WTC11 (cell line): ENCODE data around the gene CIRBP. TPM values are rescaled to one million over a fixed set of nuclear protein-coding genes. Genes with fewer than 3 reads are reported as not detected.

ENCODE experiments used
- ATAC-seq: fragments of 200-7000 bp; cut with Tn5 transposase; 2 replicates; pipeline ENCODE4 v1.10.0; 2021; ENCODE audit warnings: mild to moderate bottlenecking, moderate library complexity
- CTCF ChIA-PET: fragments of 300-600 bp; sonication (Branson Sonifier 250); formaldehyde crosslinking; loops from one replicate; lab custom pipeline; 2021; ENCODE audit warnings: antibody characterized with exemption; lab: Charles Lee
- POLR2A ChIA-PET: fragments of 350-600 bp; sonication (Branson Sonifier 250); formaldehyde crosslinking; loops from one replicate; lab custom pipeline; 2021; ENCODE audit warnings: antibody characterized with exemption; lab: Charles Lee
- DNase-seq: peaks from one replicate; pipeline ENCODE4 v3.0.0; 2021; ENCODE audit warnings: low spot score
- H3K27ac Mint-ChIP-seq: 2 replicates; pipeline ENCODE4 v1.8.0; 2021; ENCODE audit warnings: mixed read lengths
- H3K27me3 Mint-ChIP-seq: 2 replicates; pipeline ENCODE4 v1.8.0; 2021; ENCODE audit warnings: low read depth, mild to moderate bottlenecking, moderate library complexity, mixed read lengths
- H3K36me3 Mint-ChIP-seq: 2 replicates; pipeline ENCODE4 v1.8.0; 2021; ENCODE audit warnings: mixed read lengths
- H3K4me1 Mint-ChIP-seq: 2 replicates; pipeline ENCODE4 v1.8.0; 2022; ENCODE audit warnings: mixed read lengths
- H3K4me3 Mint-ChIP-seq: 2 replicates; pipeline ENCODE4 v1.8.0; 2021; ENCODE audit warnings: mild to moderate bottlenecking, moderate library complexity, mixed read lengths
- H3K9me3 Mint-ChIP-seq: 2 replicates; pipeline ENCODE4 v1.8.0; 2021; ENCODE audit warnings: mixed read lengths
- ATF2 ChIP-seq: sonication (generic); formaldehyde crosslinking; IDR thresholded peaks from 2 replicates; pipeline ENCODE4 v1.8.1; 2022; ENCODE audit warnings: low read depth, missing genetic modification reagents, borderline replicate concordance
- ATF3 ChIP-seq: sonication (generic); formaldehyde crosslinking; conservative IDR thresholded peaks from 2 replicates; pipeline ENCODE4 v1.8.1; 2022; ENCODE audit warnings: mild to moderate bottlenecking, missing genetic modification reagents
- CBFB ChIP-seq: sonication (generic); formaldehyde crosslinking; IDR thresholded peaks from 2 replicates; pipeline ENCODE4 v1.8.1; 2022; ENCODE audit warnings: mild to moderate bottlenecking, low read depth, missing genetic modification reagents
- ESRRA ChIP-seq: sonication (generic); formaldehyde crosslinking; IDR thresholded peaks from 2 replicates; pipeline ENCODE4 v1.8.1; 2022; ENCODE audit warnings: mild to moderate bottlenecking, missing genetic modification reagents, borderline replicate concordance
- ETV6 ChIP-seq: sonication (generic); formaldehyde crosslinking; IDR thresholded peaks from 2 replicates; pipeline ENCODE4 v1.8.1; 2022; ENCODE audit warnings: mild to moderate bottlenecking, missing genetic modification reagents
- FOXP4 ChIP-seq: sonication (generic); formaldehyde crosslinking; IDR thresholded peaks from 2 replicates; pipeline ENCODE4 v1.8.0; 2022; ENCODE audit warnings: mild to moderate bottlenecking, missing genetic modification reagents
- GABPB1 ChIP-seq: sonication (generic); formaldehyde crosslinking; IDR thresholded peaks from 2 replicates; pipeline ENCODE4 v1.8.1; 2023; ENCODE audit warnings: mild to moderate bottlenecking, missing genetic modification reagents
- GTF2I ChIP-seq: fragments of 250-450 bp; sonication (Bioruptor Pico); conservative IDR thresholded peaks from 2 replicates; pipeline ENCODE4 v1.4.0; 2021; ENCODE audit warnings: mild to moderate bottlenecking
- JAZF1 ChIP-seq: fragments of 250-450 bp; sonication (Bioruptor Pico); IDR thresholded peaks from 2 replicates; pipeline ENCODE4 v1.9.0; 2021; ENCODE audit warnings: moderate library complexity, mild to moderate bottlenecking, inconsistent platforms
- JUN ChIP-seq: sonication (generic); formaldehyde crosslinking; IDR thresholded peaks from 2 replicates; pipeline ENCODE4 v1.8.0; 2023; ENCODE audit warnings: mild to moderate bottlenecking, missing genetic modification reagents
- MXD4 ChIP-seq: fragments of 250-450 bp; sonication (Bioruptor Pico); IDR thresholded peaks from 2 replicates; pipeline ENCODE4 v1.8.0; 2021; ENCODE audit warnings: mild to moderate bottlenecking, moderate library complexity, borderline replicate concordance
- NR2C2 ChIP-seq: sonication (generic); formaldehyde crosslinking; IDR thresholded peaks from 2 replicates; pipeline ENCODE4 v1.8.0; 2022; ENCODE audit warnings: mild to moderate bottlenecking, missing genetic modification reagents
- NR3C1 ChIP-seq: sonication (generic); formaldehyde crosslinking; conservative IDR thresholded peaks from 2 replicates; pipeline ENCODE4 v1.8.1; 2023; ENCODE audit warnings: low read depth, mild to moderate bottlenecking, missing genetic modification reagents
- OVOL2 ChIP-seq: fragments of 250-450 bp; sonication (Bioruptor Pico); IDR thresholded peaks from 2 replicates; pipeline ENCODE4 v1.9.0; 2021; ENCODE audit warnings: mild to moderate bottlenecking, borderline replicate concordance
- PRRX2 ChIP-seq: fragments of 250-450 bp; sonication (Bioruptor Pico); IDR thresholded peaks from 2 replicates; pipeline ENCODE4 v1.8.0; 2021; ENCODE audit warnings: mild to moderate bottlenecking
- SMAD3 ChIP-seq: sonication (generic); formaldehyde crosslinking; IDR thresholded peaks from 2 replicates; pipeline ENCODE4 v1.8.0; 2022; ENCODE audit warnings: missing genetic modification reagents, mild to moderate bottlenecking, borderline replicate concordance
- SMAD4 ChIP-seq: sonication (generic); formaldehyde crosslinking; IDR thresholded peaks from 2 replicates; pipeline ENCODE4 v1.8.0; 2022; ENCODE audit warnings: mild to moderate bottlenecking, missing genetic modification reagents
- TEAD1 ChIP-seq: sonication (generic); formaldehyde crosslinking; IDR thresholded peaks from 2 replicates; pipeline ENCODE4 v1.8.0; 2022; ENCODE audit warnings: mild to moderate bottlenecking, missing genetic modification reagents
- ZBTB21 ChIP-seq: sonication (generic); formaldehyde crosslinking; IDR thresholded peaks from 2 replicates; pipeline ENCODE4 v1.8.1; 2023; ENCODE audit warnings: mild to moderate bottlenecking, missing genetic modification reagents, borderline replicate concordance
- total RNA-seq: library from RNA; stranded (reverse); gene quantifications from 3 replicates; pipeline ENCODE4 v1.2.3, GENCODE V29; 2021
- TF ChIP-seq, protein P1 (sequence below): sonication (generic); formaldehyde crosslinking; IDR thresholded peaks from 2 replicates; pipeline ENCODE4 v1.8.1; 2022; ENCODE audit warnings: missing genetic modification reagents, borderline replicate concordance
- TF ChIP-seq, protein P2 (sequence below): fragments of 250-450 bp; sonication (Bioruptor Pico); IDR thresholded peaks from 2 replicates; pipeline ENCODE4 v1.9.0; 2021; ENCODE audit warnings: mild to moderate bottlenecking
- TF ChIP-seq, protein P3 (sequence below): fragments of 250-450 bp; sonication (Bioruptor Pico); IDR thresholded peaks from 2 replicates; pipeline ENCODE4 v1.8.0; 2021; ENCODE audit warnings: mild to moderate bottlenecking
- TF ChIP-seq, protein P4 (sequence below): sonication (generic); formaldehyde crosslinking; IDR thresholded peaks from 2 replicates; pipeline ENCODE4 v1.8.1; 2023; ENCODE audit warnings: mild to moderate bottlenecking, missing genetic modification reagents, moderate library complexity
- TF ChIP-seq, protein P5 (sequence below): sonication (generic); formaldehyde crosslinking; IDR thresholded peaks from 2 replicates; pipeline ENCODE4 v1.8.0; 2022; ENCODE audit warnings: mild to moderate bottlenecking, missing genetic modification reagents

CIRBP gene
- total RNA-seq, 1 experiment from 2014 or later = 298 TPM

DNA sequence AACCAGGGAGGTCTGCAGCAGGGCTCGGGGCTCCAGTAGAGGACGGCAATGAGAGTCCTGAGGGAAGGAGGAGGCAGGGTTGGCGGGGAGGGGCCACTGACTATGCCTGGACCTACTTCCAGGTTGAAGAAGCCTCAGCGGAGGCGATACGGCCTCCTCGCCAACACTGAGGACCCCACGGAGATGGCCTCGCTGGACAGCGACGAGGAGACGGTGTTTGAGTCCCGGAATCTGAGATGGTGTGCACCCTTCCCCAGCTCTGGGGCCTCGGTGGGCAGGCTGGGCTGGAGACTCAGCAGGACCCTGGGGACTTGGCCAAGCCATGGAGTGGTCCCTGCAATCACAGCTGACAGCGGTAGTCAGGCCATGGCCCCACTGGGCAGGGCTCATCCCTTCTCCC, 7.9 kb downstream of the CIRBP start:
- Mint-ChIP-seq H3K27me3 (no peaks in the 10 kb centered on the region), H3K36me3 (peaks cover 24% of the 10 kb centered on the region), H3K4me3 (peak overlapping the region; percentile 71), H3K4me1 (peaks cover 21% of the 10 kb centered on the region), H3K9me3 (no peaks in the 10 kb centered on the region), H3K27ac (peak overlapping the region; percentile 73)
- DNase-seq (no peak), ATAC-seq (no peak)
- ChIA-PET POLR2A (no interaction called here), CTCF (interaction anchor here (1.8 kb wide), 1 partner anchor 10 kb away, joined by 8 read pairs; no protein-coding TSS in a partner anchor)
- TF ChIP-seq SMAD3 (CRISPR knock-in tag) (no peak), JUN (CRISPR knock-in tag) (no peak), CBFB (no peak), TEAD1 (CRISPR knock-in tag) (no peak)
- TF ChIP-seq, protein P1, sequence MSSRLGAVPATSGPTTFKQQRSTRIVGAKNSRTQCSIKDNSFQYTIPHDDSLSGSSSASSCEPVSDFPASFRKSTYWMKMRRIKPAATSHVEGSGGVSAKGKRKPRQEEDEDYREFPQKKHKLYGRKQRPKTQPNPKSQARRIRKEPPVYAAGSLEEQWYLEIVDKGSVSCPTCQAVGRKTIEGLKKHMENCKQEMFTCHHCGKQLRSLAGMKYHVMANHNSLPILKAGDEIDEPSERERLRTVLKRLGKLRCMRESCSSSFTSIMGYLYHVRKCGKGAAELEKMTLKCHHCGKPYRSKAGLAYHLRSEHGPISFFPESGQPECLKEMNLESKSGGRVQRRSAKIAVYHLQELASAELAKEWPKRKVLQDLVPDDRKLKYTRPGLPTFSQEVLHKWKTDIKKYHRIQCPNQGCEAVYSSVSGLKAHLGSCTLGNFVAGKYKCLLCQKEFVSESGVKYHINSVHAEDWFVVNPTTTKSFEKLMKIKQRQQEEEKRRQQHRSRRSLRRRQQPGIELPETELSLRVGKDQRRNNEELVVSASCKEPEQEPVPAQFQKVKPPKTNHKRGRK (CRISPR knock-in tag) = no peak
- TF ChIP-seq, protein P2, sequence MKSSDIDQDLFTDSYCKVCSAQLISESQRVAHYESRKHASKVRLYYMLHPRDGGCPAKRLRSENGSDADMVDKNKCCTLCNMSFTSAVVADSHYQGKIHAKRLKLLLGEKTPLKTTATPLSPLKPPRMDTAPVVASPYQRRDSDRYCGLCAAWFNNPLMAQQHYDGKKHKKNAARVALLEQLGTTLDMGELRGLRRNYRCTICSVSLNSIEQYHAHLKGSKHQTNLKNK (CRISPR knock-in tag) = no peak

DNA sequence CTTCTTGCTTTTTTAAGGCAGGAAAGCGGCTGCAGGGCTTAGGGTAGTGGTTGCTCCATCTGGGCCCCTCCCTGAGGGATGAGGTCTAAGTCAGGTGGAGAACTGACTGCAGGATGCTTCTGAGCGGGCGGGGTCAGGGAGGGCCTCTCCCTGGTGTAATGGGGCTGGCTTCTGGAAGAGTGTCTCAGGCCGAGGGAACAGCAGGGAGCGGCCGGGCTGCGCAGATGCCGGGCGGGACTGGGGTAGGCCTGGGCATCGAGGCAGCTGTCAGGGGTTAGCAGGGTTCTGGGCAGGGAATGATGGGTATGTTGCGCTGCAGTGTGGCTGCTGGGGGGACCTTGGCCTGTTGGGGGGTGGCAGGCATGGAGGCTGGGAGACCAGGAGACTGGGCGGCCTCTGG, 8.9 kb downstream of the CIRBP start:
- ChIA-PET POLR2A (interaction anchor here (1.4 kb wide), 1 partner anchor 10 kb away, joined by 5 read pairs; no protein-coding TSS in a partner anchor), CTCF (interaction anchor here (0.5 to 1.8 kb wide), 2 partner anchors 12 to 153 kb away, joined by 3 to 8 read pairs; no protein-coding TSS in a partner anchor)
- H3K27me3 Mint-ChIP-seq = no peaks in the 10 kb centered on the region
- ATAC-seq (no peak), DNase-seq (no peak)
- TF ChIP-seq ZBTB21 (CRISPR knock-in tag) (no peak), ATF2 (CRISPR knock-in tag) (no peak), PRRX2 (CRISPR knock-in tag) (no peak), FOXP4 (CRISPR knock-in tag) (no peak), NR3C1 (CRISPR knock-in tag) (no peak), GABPB1 (CRISPR knock-in tag) (no peak), ATF3 (no peak), MXD4 (no peak), SMAD4 (no peak), ESRRA (CRISPR knock-in tag) (no peak), NR2C2 (no peak), GTF2I (CRISPR knock-in tag) (no peak), OVOL2 (CRISPR knock-in tag) (no peak), JAZF1 (CRISPR knock-in tag) (no peak), ETV6 (CRISPR knock-in tag) (no peak)
- TF ChIP-seq, protein P3, sequence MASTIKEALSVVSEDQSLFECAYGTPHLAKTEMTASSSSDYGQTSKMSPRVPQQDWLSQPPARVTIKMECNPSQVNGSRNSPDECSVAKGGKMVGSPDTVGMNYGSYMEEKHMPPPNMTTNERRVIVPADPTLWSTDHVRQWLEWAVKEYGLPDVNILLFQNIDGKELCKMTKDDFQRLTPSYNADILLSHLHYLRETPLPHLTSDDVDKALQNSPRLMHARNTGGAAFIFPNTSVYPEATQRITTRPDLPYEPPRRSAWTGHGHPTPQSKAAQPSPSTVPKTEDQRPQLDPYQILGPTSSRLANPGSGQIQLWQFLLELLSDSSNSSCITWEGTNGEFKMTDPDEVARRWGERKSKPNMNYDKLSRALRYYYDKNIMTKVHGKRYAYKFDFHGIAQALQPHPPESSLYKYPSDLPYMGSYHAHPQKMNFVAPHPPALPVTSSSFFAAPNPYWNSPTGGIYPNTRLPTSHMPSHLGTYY = no peak
- TF ChIP-seq, protein P1 (CRISPR knock-in tag) = no peak
- TF ChIP-seq, protein P4, sequence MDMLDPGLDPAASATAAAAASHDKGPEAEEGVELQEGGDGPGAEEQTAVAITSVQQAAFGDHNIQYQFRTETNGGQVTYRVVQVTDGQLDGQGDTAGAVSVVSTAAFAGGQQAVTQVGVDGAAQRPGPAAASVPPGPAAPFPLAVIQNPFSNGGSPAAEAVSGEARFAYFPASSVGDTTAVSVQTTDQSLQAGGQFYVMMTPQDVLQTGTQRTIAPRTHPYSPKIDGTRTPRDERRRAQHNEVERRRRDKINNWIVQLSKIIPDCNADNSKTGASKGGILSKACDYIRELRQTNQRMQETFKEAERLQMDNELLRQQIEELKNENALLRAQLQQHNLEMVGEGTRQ (CRISPR knock-in tag) = no peak
- TF ChIP-seq, protein P5, sequence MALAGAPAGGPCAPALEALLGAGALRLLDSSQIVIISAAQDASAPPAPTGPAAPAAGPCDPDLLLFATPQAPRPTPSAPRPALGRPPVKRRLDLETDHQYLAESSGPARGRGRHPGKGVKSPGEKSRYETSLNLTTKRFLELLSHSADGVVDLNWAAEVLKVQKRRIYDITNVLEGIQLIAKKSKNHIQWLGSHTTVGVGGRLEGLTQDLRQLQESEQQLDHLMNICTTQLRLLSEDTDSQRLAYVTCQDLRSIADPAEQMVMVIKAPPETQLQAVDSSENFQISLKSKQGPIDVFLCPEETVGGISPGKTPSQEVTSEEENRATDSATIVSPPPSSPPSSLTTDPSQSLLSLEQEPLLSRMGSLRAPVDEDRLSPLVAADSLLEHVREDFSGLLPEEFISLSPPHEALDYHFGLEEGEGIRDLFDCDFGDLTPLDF (CRISPR knock-in tag) = no peak
- H3K9me3 Mint-ChIP-seq = no peaks in the 10 kb centered on the region
- H3K27ac Mint-ChIP-seq = no peak overlapping the region
- no peak overlapping the region for H3K4me3 Mint-ChIP-seq
- H3K4me1 Mint-ChIP-seq = peaks cover 18% of the 10 kb centered on the region
- peaks cover 15% of the 10 kb centered on the region for H3K36me3 Mint-ChIP-seq
